ENCODE data around the gene MOXD1. TPM values are rescaled to one million over a fixed set of nuclear protein-coding genes. Genes with fewer than 3 reads are reported as not detected.

The MOXD1 gene
- total and polyA plus RNA-seq, 2 of the 8 experiments (the other 6 are each of a cell fraction or from before 2014, with no cell fraction given): 1.6 to 3.5 TPM

DNA sequence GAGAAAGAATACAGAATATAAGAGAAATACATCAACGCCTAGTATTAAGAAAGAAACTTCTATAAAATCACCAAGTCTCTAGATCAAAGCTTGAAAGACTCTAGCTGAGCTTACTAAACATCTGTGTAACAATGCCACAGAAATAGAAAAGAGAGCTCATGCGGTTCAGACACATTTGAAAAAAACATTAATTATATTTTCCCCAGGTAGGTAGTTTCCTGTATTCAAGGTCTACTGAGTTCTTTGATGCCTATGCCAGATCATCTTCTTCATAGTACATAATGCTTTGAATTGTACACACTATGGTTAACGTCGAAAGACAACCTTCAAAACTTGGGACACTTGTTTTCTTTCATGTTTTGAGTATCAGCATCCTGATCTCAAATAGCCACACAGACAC is 11.3 kb downstream of the MOXD1 start:
- no peak overlapping the region for H3K4me2 ChIP-seq (ENCODE audit: insufficient read depth in 1 of 2, low read depth in 2 of 2, low read length in 2 of 2)
- no peak overlapping the region for H3K4ac ChIP-seq (replicated peaks; ENCODE audit: insufficient read length, low read depth, low read length)
- no peak overlapping the region for H3K56ac ChIP-seq (replicated peaks; ENCODE audit: insufficient read length, low read depth, low read length)
- no peak overlapping the region for H2BK5ac ChIP-seq (ENCODE audit: low read depth, low read length)
- H3K23me2 ChIP-seq (ENCODE audit: low read depth, low read length): no peaks in the 10 kb centered on the region
- WGBS, 2 experiments (ENCODE audit: extremely low coverage in 1 of 2, insufficient coverage in 1 of 2, insufficient read length in 1 of 2, insufficient replicate concordance in 2 of 2, low coverage in 1 of 2, low lambda C conversion rate in 2 of 2, missing lambda C conversion rate in 1 of 2): 94% methylated on average over 4 of the region's 4 CpGs; no CpG with 5 or more reads in 1 of the 2 experiments
- peaks cover 4 to 11% (median 10%) of the 10 kb centered on the region in 4 experiments; a peak in 4 of 7 replicates for H3K4me1 ChIP-seq (replicated peaks in 1 of 4; ENCODE audit: control insufficient read depth in 3 of 4, insufficient read depth in 4 of 4, low read length in 3 of 4)
- H3K9ac ChIP-seq (replicated peaks in 1 of 4; ENCODE audit: extremely low read depth in 1 of 4, low read depth in 3 of 4, low read length in 3 of 4): no peak overlapping the region
- no peak overlapping the region for H3K27ac ChIP-seq (ENCODE audit: low read depth, low read length)
- H3K27me3 ChIP-seq (replicated peaks in 1 of 4; ENCODE audit: control insufficient read depth in 3 of 4, extremely low read depth in 1 of 4, insufficient read depth in 3 of 4, low read length in 3 of 4): no peaks in the 10 kb centered on the region
- no peaks in the 10 kb centered on the region for H3K79me1 ChIP-seq (ENCODE audit: low read depth, low read length)
- H4K91ac ChIP-seq (replicated peaks; ENCODE audit: insufficient read length, low read length): no peak overlapping the region
- no peak overlapping the region for H3K23ac ChIP-seq (ENCODE audit: insufficient read length)
- no peak overlapping the region for H2BK15ac ChIP-seq (ENCODE audit: low read length)
- DNase-seq (ENCODE audit: low read depth in 1 of 2, low spot score in 2 of 2): no peak
- H4K8ac ChIP-seq (ENCODE audit: extremely low read depth, insufficient read depth, low read length): no peak overlapping the region
- H2BK20ac ChIP-seq (ENCODE audit: low read length): no peak overlapping the region
- no peak overlapping the region for H2BK12ac ChIP-seq (ENCODE audit: low read depth, low read length)
- H3K79me2 ChIP-seq (ENCODE audit: control insufficient read depth in 1 of 2, insufficient read depth in 2 of 2, low read length in 2 of 2): no peaks in the 10 kb centered on the region
- CTCF ChIA-PET (ENCODE audit: partially characterized antibody): interaction anchor here (0.8 to 1.7 kb wide), 4 partner anchors 17 to 110 kb away, joined by 3 to 7 read pairs (median 3); no protein-coding TSS in a partner anchor
- no peak overlapping the region for H3K14ac ChIP-seq (ENCODE audit: insufficient read length)
- FAIRE-seq: no peak
- H3K18ac ChIP-seq (ENCODE audit: extremely low read depth, low read length): no peak overlapping the region
- POLR2A ChIA-PET (ENCODE audit: partially characterized antibody): no interaction called here
- no peaks in the 10 kb centered on the region for H4K20me1 ChIP-seq (replicated peaks in 1 of 2; ENCODE audit: control insufficient read depth in 1 of 2, insufficient read depth in 2 of 2, low read length in 2 of 2)
- H3K36me3 ChIP-seq (ENCODE audit: control insufficient read depth in 2 of 4, insufficient read depth in 4 of 4, low read length in 3 of 4): no peaks in the 10 kb centered on the region
- no peak overlapping the region for H2AFZ ChIP-seq (ENCODE audit: low read length)
- no peak overlapping the region for H2BK120ac ChIP-seq (replicated peaks; ENCODE audit: low read depth, low read length)
- H2AK5ac ChIP-seq (ENCODE audit: low read depth, low read length): no peak overlapping the region
- H4K5ac ChIP-seq (ENCODE audit: insufficient read length, low read depth, low read length): no peak overlapping the region
- no peaks in the 10 kb centered on the region for H3K9me3 ChIP-seq (ENCODE audit: insufficient read depth in 2 of 2, low read depth in 1 of 2, low read length in 1 of 2)
- no peak overlapping the region for H3K4me3 ChIP-seq (ENCODE audit: extremely low read depth in 1 of 4, insufficient read depth in 2 of 4, low read depth in 3 of 4, low read length in 4 of 4)
- TF ChIP-seq TBP (IDR thresholded peaks at IDR 0.05; ENCODE audit: low read depth, low read length) (no peak), BRCA1 (IDR thresholded peaks at IDR 0.05; ENCODE audit: low read depth, low read length) (no peak), CREB1 (IDR thresholded peaks at IDR 0.05) (no peak), NRF1 (IDR thresholded peaks at IDR 0.05; ENCODE audit: low read depth, low read length) (no peak), ASH2L (IDR thresholded peaks at IDR 0.05; ENCODE audit: low read length) (no peak), HDAC6 (IDR thresholded peaks at IDR 0.05; ENCODE audit: low read depth, low read length) (no peak), SIX5 (IDR thresholded peaks at IDR 0.05; ENCODE audit: low read depth, low read length) (no peak), EZH2 (IDR thresholded peaks at IDR 0.05; ENCODE audit: low read depth, low read length, severe bottlenecking) (no peak), CBX8 (IDR thresholded peaks at IDR 0.05; ENCODE audit: borderline replicate concordance, low read depth, low read length) (no peak), PHF8 (conservative IDR thresholded peaks at IDR 0.05; ENCODE audit: low read depth, low read length) (no peak), TCF12 (IDR thresholded peaks at IDR 0.05; ENCODE audit: low read depth, low read length) (no peak), CBX5 (IDR thresholded peaks at IDR 0.05; ENCODE audit: low read depth, low read length) (no peak), HDAC2 (IDR thresholded peaks at IDR 0.05; ENCODE audit: borderline replicate concordance in 1 of 2, low read depth in 2 of 2, low read length in 2 of 2) (no peak)
- TF ChIP-seq, protein P1, sequence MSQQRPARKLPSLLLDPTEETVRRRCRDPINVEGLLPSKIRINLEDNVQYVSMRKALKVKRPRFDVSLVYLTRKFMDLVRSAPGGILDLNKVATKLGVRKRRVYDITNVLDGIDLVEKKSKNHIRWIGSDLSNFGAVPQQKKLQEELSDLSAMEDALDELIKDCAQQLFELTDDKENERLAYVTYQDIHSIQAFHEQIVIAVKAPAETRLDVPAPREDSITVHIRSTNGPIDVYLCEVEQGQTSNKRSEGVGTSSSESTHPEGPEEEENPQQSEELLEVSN (IDR thresholded peaks at IDR 0.05): no peak
